ENCODE results near the gene UQCR11. TPM values are rescaled to one million over a fixed set of nuclear protein-coding genes. Genes with fewer than 3 reads are reported as not detected.
A peak's percentile ranks its signal among the peaks of the same experiment; 100 is the strongest.

UQCR11 gene
- total and polyA plus RNA-seq, 2 of the 8 experiments (the other 6 are each of a cell fraction or from before 2014, with no cell fraction given): 162 to 171 TPM

DNA sequence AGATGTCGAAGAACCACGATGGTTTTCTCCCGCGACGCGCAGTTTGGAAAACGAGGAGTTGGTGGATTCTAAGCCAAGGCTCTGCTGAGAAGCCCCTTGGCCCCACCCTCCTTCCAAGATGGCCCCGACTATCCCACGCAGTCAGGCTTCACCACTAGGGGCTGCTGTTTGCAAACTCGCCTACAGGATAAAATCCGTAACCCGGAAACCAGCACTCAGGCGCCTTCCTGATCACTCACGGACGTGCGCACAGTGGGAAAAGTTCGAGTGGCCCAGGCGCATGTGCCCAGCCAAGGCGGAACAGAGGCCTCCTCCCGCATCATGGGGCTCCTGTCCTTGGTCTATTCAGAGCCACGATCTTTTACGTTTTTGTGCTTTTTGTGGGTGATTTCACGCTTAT, 19.2 kb upstream of the UQCR11 start (continued):
- TF ChIP-seq SP4 (IDR thresholded peaks at IDR 0.05; ENCODE audit: low read length): no peak
- no peak for TF ChIP-seq BCL11A (IDR thresholded peaks at IDR 0.05; ENCODE audit: low read depth in 2 of 2, low read length in 2 of 2)
- TF ChIP-seq GTF2F1 (IDR thresholded peaks at IDR 0.05; ENCODE audit: borderline replicate concordance, low read depth, low read length): no peak
- TF ChIP-seq EGR1 (IDR thresholded peaks at IDR 0.05; ENCODE audit: borderline replicate concordance, low read depth, low read length): peak; percentile 15; the same call in 1 of the 2 replicates
- 0 out of 4 replicates have a peak, but pooled peaks of 1 of the 2 experiments have one; percentile 33 for TF ChIP-seq SIN3A (conservative IDR thresholded peaks at IDR 0.05 in 1 of 2, IDR thresholded peaks at IDR 0.05 in 1 of 2; ENCODE audit: low read depth in 1 of 2, low read length in 2 of 2)
- TF ChIP-seq JUND (IDR thresholded peaks at IDR 0.05; ENCODE audit: low read length): no peak
- TF ChIP-seq POLR2AphosphoS5 (IDR thresholded peaks at IDR 0.05; ENCODE audit: low read depth, low read length): no peak
- no peak for TF ChIP-seq FOSL1 (IDR thresholded peaks at IDR 0.05; ENCODE audit: insufficient read depth, low read depth, low read length)
- TF ChIP-seq MAFK (IDR thresholded peaks at IDR 0.05; ENCODE audit: low read depth, low read length): no peak
- no peak for TF ChIP-seq RBBP5 (IDR thresholded peaks at IDR 0.05; ENCODE audit: borderline replicate concordance, low read depth, low read length)
- TF ChIP-seq NRF1 (IDR thresholded peaks at IDR 0.05; ENCODE audit: low read depth, low read length): no peak
- no peak for TF ChIP-seq SP1 (IDR thresholded peaks at IDR 0.05; ENCODE audit: low read depth, low read length)
- TF ChIP-seq, protein P1, sequence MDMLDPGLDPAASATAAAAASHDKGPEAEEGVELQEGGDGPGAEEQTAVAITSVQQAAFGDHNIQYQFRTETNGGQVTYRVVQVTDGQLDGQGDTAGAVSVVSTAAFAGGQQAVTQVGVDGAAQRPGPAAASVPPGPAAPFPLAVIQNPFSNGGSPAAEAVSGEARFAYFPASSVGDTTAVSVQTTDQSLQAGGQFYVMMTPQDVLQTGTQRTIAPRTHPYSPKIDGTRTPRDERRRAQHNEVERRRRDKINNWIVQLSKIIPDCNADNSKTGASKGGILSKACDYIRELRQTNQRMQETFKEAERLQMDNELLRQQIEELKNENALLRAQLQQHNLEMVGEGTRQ (IDR thresholded peaks at IDR 0.05; ENCODE audit: low read length): no peak
- TF ChIP-seq KDM4A (IDR thresholded peaks at IDR 0.05; ENCODE audit: low read depth, low read length, severe bottlenecking): no peak
- no peak for TF ChIP-seq RNF2 (IDR thresholded peaks at IDR 0.05; ENCODE audit: borderline replicate concordance, low read depth, low read length, missing control alignments, poor library complexity, severe bottlenecking)
- no peak for TF ChIP-seq CEBPB (IDR thresholded peaks at IDR 0.05; ENCODE audit: low read depth, low read length)
- TF ChIP-seq CREB1 (IDR thresholded peaks at IDR 0.05): 0 out of 2 replicates have a peak, but pooled peaks have one; percentile 44
- TF ChIP-seq, protein P2, sequence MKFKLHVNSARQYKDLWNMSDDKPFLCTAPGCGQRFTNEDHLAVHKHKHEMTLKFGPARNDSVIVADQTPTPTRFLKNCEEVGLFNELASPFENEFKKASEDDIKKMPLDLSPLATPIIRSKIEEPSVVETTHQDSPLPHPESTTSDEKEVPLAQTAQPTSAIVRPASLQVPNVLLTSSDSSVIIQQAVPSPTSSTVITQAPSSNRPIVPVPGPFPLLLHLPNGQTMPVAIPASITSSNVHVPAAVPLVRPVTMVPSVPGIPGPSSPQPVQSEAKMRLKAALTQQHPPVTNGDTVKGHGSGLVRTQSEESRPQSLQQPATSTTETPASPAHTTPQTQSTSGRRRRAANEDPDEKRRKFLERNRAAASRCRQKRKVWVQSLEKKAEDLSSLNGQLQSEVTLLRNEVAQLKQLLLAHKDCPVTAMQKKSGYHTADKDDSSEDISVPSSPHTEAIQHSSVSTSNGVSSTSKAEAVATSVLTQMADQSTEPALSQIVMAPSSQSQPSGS (IDR thresholded peaks at IDR 0.05; ENCODE audit: low read length): 0 out of 2 replicates have a peak, but pooled peaks have one; percentile 26
- no peak for TF ChIP-seq EP300 (IDR thresholded peaks at IDR 0.05; ENCODE audit: borderline replicate concordance in 1 of 2, low read depth in 2 of 2, low read length in 2 of 2)
- TF ChIP-seq, protein P3, sequence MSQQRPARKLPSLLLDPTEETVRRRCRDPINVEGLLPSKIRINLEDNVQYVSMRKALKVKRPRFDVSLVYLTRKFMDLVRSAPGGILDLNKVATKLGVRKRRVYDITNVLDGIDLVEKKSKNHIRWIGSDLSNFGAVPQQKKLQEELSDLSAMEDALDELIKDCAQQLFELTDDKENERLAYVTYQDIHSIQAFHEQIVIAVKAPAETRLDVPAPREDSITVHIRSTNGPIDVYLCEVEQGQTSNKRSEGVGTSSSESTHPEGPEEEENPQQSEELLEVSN (IDR thresholded peaks at IDR 0.05): no peak
- TF ChIP-seq TAF7 (optimal IDR thresholded peaks at IDR 0.05; ENCODE audit: borderline replicate concordance, low read depth, low read length): no peak
- no peak for TF ChIP-seq POLR2A (IDR thresholded peaks at IDR 0.05; ENCODE audit: control extremely low read depth in 1 of 2, low read depth in 2 of 2, low read length in 2 of 2)
- TF ChIP-seq SIX5 (IDR thresholded peaks at IDR 0.05; ENCODE audit: low read depth, low read length): no peak
